Tibial nerve (tissue), 4 donors: ENCODE measurements around the gene RIN1.

Experiments used
- EP300 ChIP-seq, 2 donors: sonication (generic); formaldehyde crosslinking; IDR thresholded peaks; one replicate each; pipeline ENCODE4 v1.6.1; 2017; ENCODE audit warnings: antibody characterized with exemption in 2 of 2, mild to moderate bottlenecking in 1 of 2
- POLR2A ChIP-seq, 2 donors: fragments of 450-650 bp; IDR thresholded peaks; one replicate each; pipeline ENCODE4 v1.6.1; 2017; ENCODE audit warnings: antibody characterized with exemption in 2 of 2, mild to moderate bottlenecking in 2 of 2, moderate library complexity in 2 of 2
- TF ChIP-seq, protein P1 (sequence below), 5 experiments: fragments of 200-600 bp in 3 of 5; fragments of 450-650 bp in 2 of 5; sonication (generic) in 3 of 5; IDR thresholded peaks; one replicate each; pipeline ENCODE4 v1.5.1; 2016 to 2019; ENCODE audit warnings: antibody characterized with exemption in 5 of 5, mild to moderate bottlenecking in 3 of 5, moderate library complexity in 2 of 5

- TF ChIP-seq, protein P1, sequence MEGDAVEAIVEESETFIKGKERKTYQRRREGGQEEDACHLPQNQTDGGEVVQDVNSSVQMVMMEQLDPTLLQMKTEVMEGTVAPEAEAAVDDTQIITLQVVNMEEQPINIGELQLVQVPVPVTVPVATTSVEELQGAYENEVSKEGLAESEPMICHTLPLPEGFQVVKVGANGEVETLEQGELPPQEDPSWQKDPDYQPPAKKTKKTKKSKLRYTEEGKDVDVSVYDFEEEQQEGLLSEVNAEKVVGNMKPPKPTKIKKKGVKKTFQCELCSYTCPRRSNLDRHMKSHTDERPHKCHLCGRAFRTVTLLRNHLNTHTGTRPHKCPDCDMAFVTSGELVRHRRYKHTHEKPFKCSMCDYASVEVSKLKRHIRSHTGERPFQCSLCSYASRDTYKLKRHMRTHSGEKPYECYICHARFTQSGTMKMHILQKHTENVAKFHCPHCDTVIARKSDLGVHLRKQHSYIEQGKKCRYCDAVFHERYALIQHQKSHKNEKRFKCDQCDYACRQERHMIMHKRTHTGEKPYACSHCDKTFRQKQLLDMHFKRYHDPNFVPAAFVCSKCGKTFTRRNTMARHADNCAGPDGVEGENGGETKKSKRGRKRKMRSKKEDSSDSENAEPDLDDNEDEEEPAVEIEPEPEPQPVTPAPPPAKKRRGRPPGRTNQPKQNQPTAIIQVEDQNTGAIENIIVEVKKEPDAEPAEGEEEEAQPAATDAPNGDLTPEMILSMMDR (IDR thresholded peaks at IDR 0.05) = no peak
- TF ChIP-seq EP300 (IDR thresholded peaks at IDR 0.05) (no peak), POLR2A (IDR thresholded peaks at IDR 0.05) (no peak)
Measured at GRCh38 chr11:66314561-66315497, 21.4 kb downstream of the RIN1 start.
